ENCODE results near the gene RALGPS1.

DNA sequence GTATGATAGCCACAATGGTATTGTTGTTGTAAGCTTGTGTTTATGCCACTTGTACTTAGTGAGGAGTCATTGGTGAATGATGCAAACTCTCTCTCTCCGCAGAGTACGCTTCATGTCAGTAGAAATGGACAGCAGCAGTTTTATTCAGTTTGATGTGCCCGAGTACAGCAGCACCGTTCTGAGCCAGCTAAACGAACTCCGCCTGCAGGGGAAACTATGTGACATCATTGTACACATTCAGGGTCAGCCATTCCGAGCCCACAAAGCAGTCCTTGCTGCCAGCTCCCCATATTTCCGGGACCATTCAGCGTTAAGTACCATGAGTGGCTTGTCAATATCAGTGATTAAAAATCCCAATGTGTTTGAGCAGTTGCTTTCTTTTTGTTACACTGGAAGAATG is 35.3 kb upstream of the RALGPS1 start:
- TF ChIP-seq, protein P1, sequence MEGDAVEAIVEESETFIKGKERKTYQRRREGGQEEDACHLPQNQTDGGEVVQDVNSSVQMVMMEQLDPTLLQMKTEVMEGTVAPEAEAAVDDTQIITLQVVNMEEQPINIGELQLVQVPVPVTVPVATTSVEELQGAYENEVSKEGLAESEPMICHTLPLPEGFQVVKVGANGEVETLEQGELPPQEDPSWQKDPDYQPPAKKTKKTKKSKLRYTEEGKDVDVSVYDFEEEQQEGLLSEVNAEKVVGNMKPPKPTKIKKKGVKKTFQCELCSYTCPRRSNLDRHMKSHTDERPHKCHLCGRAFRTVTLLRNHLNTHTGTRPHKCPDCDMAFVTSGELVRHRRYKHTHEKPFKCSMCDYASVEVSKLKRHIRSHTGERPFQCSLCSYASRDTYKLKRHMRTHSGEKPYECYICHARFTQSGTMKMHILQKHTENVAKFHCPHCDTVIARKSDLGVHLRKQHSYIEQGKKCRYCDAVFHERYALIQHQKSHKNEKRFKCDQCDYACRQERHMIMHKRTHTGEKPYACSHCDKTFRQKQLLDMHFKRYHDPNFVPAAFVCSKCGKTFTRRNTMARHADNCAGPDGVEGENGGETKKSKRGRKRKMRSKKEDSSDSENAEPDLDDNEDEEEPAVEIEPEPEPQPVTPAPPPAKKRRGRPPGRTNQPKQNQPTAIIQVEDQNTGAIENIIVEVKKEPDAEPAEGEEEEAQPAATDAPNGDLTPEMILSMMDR (IDR thresholded peaks at IDR 0.05; ENCODE audit: low read depth, low read length) = no peak
- TF ChIP-seq POLR2A (IDR thresholded peaks at IDR 0.05; ENCODE audit: extremely low read depth, insufficient read length) (no peak), MYC (IDR thresholded peaks at IDR 0.05; ENCODE audit: low read depth, low read length) (no peak)
- TF ChIP-seq, protein P2, sequence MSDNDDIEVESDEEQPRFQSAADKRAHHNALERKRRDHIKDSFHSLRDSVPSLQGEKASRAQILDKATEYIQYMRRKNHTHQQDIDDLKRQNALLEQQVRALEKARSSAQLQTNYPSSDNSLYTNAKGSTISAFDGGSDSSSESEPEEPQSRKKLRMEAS (IDR thresholded peaks at IDR 0.05; ENCODE audit: low read depth, low read length) = no peak
